ENCODE data around the gene PSMG3.

DNA sequence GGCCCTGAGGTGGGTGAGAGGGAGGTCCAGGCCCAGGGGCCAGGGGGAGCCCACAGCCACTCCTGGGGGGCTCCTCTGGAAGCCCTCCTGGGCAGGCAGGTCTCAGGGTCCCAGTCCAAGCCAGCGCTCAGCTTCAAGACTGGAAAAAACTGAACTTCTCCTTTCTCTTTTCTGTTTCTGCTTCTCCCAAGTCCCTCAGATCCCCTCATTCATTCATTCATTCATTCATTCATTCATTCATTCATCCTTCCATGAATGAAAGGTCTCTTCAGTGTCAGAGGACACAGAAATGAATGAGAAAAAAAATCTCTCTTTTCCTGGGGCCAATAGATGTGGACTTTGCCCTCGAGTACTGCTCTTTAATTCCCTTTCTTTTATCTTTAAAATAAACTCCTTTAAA, 34.6 kb upstream of the PSMG3 start:
- TF ChIP-seq, protein P1, sequence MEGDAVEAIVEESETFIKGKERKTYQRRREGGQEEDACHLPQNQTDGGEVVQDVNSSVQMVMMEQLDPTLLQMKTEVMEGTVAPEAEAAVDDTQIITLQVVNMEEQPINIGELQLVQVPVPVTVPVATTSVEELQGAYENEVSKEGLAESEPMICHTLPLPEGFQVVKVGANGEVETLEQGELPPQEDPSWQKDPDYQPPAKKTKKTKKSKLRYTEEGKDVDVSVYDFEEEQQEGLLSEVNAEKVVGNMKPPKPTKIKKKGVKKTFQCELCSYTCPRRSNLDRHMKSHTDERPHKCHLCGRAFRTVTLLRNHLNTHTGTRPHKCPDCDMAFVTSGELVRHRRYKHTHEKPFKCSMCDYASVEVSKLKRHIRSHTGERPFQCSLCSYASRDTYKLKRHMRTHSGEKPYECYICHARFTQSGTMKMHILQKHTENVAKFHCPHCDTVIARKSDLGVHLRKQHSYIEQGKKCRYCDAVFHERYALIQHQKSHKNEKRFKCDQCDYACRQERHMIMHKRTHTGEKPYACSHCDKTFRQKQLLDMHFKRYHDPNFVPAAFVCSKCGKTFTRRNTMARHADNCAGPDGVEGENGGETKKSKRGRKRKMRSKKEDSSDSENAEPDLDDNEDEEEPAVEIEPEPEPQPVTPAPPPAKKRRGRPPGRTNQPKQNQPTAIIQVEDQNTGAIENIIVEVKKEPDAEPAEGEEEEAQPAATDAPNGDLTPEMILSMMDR (conservative IDR thresholded peaks at IDR 0.05 in 1 of 2, IDR thresholded peaks at IDR 0.05 in 1 of 2; ENCODE audit: extremely low read depth in 1 of 2, insufficient read depth in 1 of 2, low read depth in 1 of 2, low read length in 2 of 2) = no peak
- no peak for TF ChIP-seq EZH2 (IDR thresholded peaks at IDR 0.05; ENCODE audit: borderline replicate concordance, low read length)

Data from mammary epithelial cell (primary cell).